ENCODE measurements around the gene HS3ST6. TPM values are rescaled to one million over a fixed set of nuclear protein-coding genes. Genes with fewer than 3 reads are reported as not detected.

HS3ST6 gene
- total RNA-seq, 4 donors from 2014 or later, result 1.00 to 4.4 (median 1.1) TPM; not detected in 1

DNA sequence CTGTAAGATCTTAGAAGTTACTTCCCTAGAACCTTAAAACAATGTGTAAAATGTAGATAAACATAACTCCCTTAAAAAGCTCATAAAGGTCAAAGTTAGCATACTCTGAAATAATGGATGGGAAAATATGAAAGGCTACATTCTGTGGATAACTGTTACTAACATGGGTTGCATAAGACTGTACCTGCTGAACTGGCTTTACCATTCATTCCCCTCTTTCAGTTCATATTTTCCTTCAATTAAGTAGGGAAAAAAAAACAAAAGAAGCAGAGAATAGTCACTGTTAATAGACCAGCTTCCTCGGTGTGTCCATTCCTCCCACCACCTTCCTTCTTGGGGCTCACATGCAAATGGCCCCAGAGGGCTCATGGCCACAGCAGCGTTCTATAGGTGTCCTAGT, 38.7 kb downstream of the HS3ST6 start:
- in situ Hi-C loops (cut with MboI; ENCODE audit: low pct_ligation_motif_present in 1 of 4, low pct_unique_long_range_greater_than_20kb in 1 of 4, low sequenced_read_pairs in 3 of 4), result no loop called here
- H3K9me3 ChIP-seq, result no peaks in the 10 kb centered on the region
- intact Hi-C loops (cut with DNase I; ENCODE audit: low total_unique reads), result no loop called here
- 50 to 52% methylated on average over 2 of the region's 2 CpGs for WGBS, 2 donors (ENCODE audit: low coverage in 1 of 2)
- H3K27ac ChIP-seq, result no peak overlapping the region
- H3K36me3 ChIP-seq, result no peaks in the 10 kb centered on the region
- H3K4me1 ChIP-seq, result peaks cover 0 to 22% (median 9%) of the 10 kb centered on the region in 4 donors
- DNase-seq, result no peak
- H3K27me3 ChIP-seq, result peaks cover 47% of the 10 kb centered on the region
- H3K4me3 ChIP-seq, result no peak overlapping the region
- TF ChIP-seq EP300 (IDR thresholded peaks at IDR 0.05; ENCODE audit: low read depth) (no peak), POLR2A (IDR thresholded peaks at IDR 0.05) (no peak), POLR2AphosphoS5 (IDR thresholded peaks at IDR 0.05) (no peak)
- TF ChIP-seq, protein P1, sequence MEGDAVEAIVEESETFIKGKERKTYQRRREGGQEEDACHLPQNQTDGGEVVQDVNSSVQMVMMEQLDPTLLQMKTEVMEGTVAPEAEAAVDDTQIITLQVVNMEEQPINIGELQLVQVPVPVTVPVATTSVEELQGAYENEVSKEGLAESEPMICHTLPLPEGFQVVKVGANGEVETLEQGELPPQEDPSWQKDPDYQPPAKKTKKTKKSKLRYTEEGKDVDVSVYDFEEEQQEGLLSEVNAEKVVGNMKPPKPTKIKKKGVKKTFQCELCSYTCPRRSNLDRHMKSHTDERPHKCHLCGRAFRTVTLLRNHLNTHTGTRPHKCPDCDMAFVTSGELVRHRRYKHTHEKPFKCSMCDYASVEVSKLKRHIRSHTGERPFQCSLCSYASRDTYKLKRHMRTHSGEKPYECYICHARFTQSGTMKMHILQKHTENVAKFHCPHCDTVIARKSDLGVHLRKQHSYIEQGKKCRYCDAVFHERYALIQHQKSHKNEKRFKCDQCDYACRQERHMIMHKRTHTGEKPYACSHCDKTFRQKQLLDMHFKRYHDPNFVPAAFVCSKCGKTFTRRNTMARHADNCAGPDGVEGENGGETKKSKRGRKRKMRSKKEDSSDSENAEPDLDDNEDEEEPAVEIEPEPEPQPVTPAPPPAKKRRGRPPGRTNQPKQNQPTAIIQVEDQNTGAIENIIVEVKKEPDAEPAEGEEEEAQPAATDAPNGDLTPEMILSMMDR (IDR thresholded peaks at IDR 0.05), result no peak

DNA sequence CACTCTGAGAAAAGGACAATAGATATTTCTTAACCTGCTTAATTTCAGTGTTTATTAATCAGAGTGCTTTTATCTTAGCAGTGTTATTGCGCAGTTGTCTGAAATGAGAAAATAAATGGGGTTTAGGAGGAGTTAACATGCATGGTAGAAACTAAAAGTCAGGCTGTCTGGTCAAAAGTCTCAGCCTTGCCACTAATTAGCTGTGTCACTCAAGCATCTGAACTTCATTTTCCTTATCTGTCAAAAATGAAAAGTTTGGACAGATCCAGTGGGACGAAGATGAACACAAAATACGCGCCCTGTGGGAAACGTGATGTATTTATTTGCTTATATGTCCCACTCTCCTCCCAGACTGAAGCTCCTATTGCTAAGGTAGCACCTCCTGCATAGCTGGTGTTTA, 40.0 kb downstream of the HS3ST6 start:
- Histone ChIP-seq H3K4me1 (peaks cover 0 to 19% (median 9%) of the 10 kb centered on the region in 4 donors), H3K9me3 (no peaks in the 10 kb centered on the region), H3K27me3 (peaks cover 52% of the 10 kb centered on the region), H3K27ac (peak overlapping the region in 1 of 4 donors; percentile 51), H3K36me3 (no peaks in the 10 kb centered on the region), H3K4me3 (no peak overlapping the region)
- TF ChIP-seq, protein P1 (IDR thresholded peaks at IDR 0.05), result no peak
- TF ChIP-seq EP300 (IDR thresholded peaks at IDR 0.05; ENCODE audit: low read depth), result no peak
- no peak for TF ChIP-seq POLR2A (IDR thresholded peaks at IDR 0.05)
- TF ChIP-seq POLR2AphosphoS5 (IDR thresholded peaks at IDR 0.05), result no peak
- intact Hi-C loops (cut with DNase I; ENCODE audit: low total_unique reads), result no loop called here
- in situ Hi-C loops (cut with MboI; ENCODE audit: low pct_ligation_motif_present in 1 of 4, low pct_unique_long_range_greater_than_20kb in 1 of 4, low sequenced_read_pairs in 3 of 4), result no loop called here
- DNase-seq, result no peak
- 69 to 70% methylated on average over 5 of the region's 5 CpGs for WGBS, 2 donors (ENCODE audit: low coverage in 1 of 2)

DNA sequence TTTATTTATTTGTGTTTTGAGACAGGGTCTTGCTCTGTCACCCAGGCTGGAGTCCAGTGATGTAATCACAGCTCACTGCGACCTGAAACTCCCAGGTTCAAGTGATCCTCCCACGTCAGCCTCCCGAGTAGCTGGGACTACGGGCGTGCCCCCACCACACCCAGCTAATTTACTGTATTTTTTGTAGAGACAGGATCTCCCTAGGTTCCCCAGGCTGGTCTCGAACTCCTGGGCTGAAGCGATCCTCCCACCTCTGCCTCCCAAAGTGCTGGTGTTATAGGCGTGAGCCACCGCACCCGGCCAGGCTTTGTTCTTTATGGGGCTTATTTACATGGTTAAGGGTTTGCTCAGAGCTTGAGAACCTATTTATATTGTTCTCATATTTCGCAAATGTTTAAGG, 40.4 kb downstream of the HS3ST6 start:
- in situ Hi-C loops (cut with MboI; ENCODE audit: low pct_ligation_motif_present in 1 of 4, low pct_unique_long_range_greater_than_20kb in 1 of 4, low sequenced_read_pairs in 3 of 4) (no loop called here), intact Hi-C loops (cut with DNase I; ENCODE audit: low total_unique reads) (no loop called here)
- TF ChIP-seq EP300 (IDR thresholded peaks at IDR 0.05; ENCODE audit: low read depth) (no peak), POLR2A (IDR thresholded peaks at IDR 0.05) (no peak), POLR2AphosphoS5 (IDR thresholded peaks at IDR 0.05) (no peak)
- TF ChIP-seq, protein P1 (IDR thresholded peaks at IDR 0.05), result no peak
- Histone ChIP-seq H3K27ac (peak overlapping the region in 3 of 4 donors; percentile 48 to 73 (median 51)), H3K36me3 (no peaks in the 10 kb centered on the region), H3K4me1 (peaks cover 0 to 19% (median 9%) of the 10 kb centered on the region in 4 donors), H3K27me3 (peaks cover 50% of the 10 kb centered on the region), H3K4me3 (no peak overlapping the region), H3K9me3 (no peaks in the 10 kb centered on the region)
- WGBS, 2 donors (ENCODE audit: low coverage in 1 of 2), result 38 to 55% methylated on average over 4 to 11 of the region's 11 CpGs
- DNase-seq, result peak; percentile 54

DNA sequence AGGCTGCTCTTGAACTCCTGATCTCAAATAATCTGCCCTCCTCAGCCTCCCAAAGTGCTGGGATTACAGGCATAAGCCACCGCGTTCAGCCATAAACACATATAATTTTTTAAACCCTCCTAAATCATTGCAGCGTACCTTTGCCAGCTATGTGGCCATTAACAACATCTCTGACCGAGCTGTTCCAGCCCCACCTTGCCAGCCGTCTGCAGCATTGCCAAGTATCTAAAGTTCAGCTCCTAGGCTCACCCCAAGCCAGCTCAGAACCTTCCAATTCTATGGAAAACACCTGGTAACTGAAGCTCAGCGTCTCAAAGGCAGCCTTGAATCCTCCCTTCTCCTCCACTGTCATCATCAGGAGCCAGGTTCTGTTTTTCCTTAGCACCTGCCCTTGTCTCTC, 41.1 kb downstream of the HS3ST6 start:
- Histone ChIP-seq H3K4me3 (no peak overlapping the region), H3K36me3 (no peaks in the 10 kb centered on the region), H3K9me3 (no peaks in the 10 kb centered on the region), H3K4me1 (peaks cover 0 to 25% (median 11%) of the 10 kb centered on the region in 4 donors), H3K27me3 (peaks cover 53% of the 10 kb centered on the region), H3K27ac (peak overlapping the region; percentile 48 to 73 (median 50))
- 24% methylated on average over 4 to 6 of the region's 6 CpGs for WGBS, 2 donors (ENCODE audit: low coverage in 1 of 2)
- TF ChIP-seq EP300 (IDR thresholded peaks at IDR 0.05; ENCODE audit: low read depth) (no peak), POLR2A (IDR thresholded peaks at IDR 0.05) (no peak), POLR2AphosphoS5 (IDR thresholded peaks at IDR 0.05) (peak in 1 of 3 donors; percentile 10)
- TF ChIP-seq, protein P1 (IDR thresholded peaks at IDR 0.05), result no peak
- DNase-seq, result peak; percentile 66
- intact Hi-C loops (cut with DNase I; ENCODE audit: low total_unique reads), result no loop called here
- in situ Hi-C loops (cut with MboI; ENCODE audit: low pct_ligation_motif_present in 1 of 4, low pct_unique_long_range_greater_than_20kb in 1 of 4, low sequenced_read_pairs in 3 of 4), result no loop called here

All from transverse colon (tissue), 4 donors.